Stimulated activated CD8-positive, alpha-beta memory T cell treated with anti-CD3 and anti-CD28 coated beads, Interleukin-4, amount 100 ng/mL, for 24 hours (primary cell): ENCODE measurements around the gene SNX21.
"Not testable (repeated sequence)": the region's sequence is repeated elsewhere in the genome, so short reads cannot be mapped to it uniquely, and the experiment has no call there.

Source experiments
- DNase-seq: peaks from one replicate; pipeline ENCODE4 v3.0.0-alpha.2; 2020; ENCODE audit warnings: low read depth

SNX21 gene

DNA sequence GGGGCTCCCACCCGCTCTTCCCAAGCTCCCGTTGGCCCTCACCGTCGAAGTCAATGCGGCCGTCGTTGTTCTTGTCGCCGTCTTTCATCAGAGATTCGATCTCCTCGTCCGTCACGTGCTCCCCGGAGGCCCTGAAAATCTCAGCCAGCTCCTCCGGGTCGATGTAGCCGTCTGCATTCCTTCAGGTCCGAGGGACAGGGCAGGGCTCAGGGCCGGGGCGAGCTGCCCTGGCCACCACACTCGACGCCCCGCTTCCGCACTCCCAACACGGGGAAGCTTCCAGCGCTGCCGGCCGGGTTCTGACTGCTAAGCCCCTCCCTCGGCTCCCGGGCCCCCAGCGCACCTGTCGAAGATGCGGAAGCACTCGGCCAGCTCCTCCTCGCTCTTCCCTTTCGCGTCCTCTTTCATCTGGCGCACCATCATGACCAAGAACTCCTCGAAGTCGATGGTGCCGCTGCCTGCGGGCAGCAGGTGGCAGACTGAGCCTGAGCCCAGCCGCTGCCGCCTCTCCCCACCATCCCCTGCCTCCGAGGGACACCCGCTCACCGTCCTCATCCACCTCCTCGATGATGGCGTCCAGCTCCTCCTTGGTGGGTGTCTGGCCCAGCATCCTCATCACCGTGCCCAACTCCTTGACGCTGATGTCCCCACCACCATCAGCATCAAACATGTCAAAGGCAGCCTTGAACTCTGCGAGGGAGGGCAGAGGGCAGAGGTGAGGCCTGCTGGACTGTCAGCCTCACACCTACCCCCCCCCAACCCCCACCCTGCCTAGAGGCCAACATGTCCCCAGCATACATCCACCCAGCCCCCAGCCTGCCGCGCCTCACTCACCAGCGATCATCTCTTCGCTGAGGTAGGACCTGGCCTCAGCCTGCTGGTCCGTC lies 9.4 kb upstream of the SNX21 start:
- peak; percentile 26 for DNase-seq

- no peak for DNase-seq
Observed at GRCh38 chr20:45826381-45827019, 7.1 kb upstream of the SNX21 start.

DNA sequence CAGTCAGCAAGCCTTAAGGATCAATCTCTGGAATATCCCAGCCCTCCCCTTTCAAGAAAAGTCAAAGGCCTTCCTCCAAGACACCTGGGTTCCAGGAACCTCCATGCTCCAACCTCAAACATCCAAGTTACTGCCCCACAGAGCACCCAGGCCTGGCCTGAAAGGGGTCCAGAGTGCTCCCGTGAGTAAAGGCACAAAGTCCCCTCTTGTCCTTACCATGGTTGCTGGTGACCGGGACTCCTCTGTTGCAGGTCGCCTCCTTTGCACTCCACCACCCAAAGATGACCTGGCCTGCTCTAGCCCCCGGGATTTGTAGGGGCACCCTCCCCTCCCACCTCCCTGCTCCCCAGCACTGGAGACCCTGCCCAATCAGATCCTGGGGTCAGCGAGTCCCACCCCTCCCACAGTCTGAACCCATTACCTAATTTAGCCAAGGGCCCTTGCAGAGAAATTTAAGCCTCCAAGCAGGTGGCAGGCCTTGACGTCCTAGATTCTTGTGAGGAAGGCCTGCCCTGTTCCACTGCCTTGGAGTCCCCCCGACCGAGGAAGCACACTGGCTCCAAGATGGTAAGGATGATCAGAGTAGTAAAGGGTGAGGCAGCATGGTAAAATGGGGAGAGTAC lies 6.5 kb upstream of the SNX21 start, which contains the start of gene TNNC2:
Gene TNNC2 (minus strand): TSS at position 283 of the 623 bp plus-strand sequence. CDS start 64 bp downstream, at position 219.
- no peak for DNase-seq

GRCh38 chr20:45827712-45828111 lies 5.9 kb upstream of the SNX21 start:
- no peak for DNase-seq

- DNase-seq = no peak
Observed at GRCh38 chr20:45828589-45828988, 5.0 kb upstream of the SNX21 start.

DNA sequence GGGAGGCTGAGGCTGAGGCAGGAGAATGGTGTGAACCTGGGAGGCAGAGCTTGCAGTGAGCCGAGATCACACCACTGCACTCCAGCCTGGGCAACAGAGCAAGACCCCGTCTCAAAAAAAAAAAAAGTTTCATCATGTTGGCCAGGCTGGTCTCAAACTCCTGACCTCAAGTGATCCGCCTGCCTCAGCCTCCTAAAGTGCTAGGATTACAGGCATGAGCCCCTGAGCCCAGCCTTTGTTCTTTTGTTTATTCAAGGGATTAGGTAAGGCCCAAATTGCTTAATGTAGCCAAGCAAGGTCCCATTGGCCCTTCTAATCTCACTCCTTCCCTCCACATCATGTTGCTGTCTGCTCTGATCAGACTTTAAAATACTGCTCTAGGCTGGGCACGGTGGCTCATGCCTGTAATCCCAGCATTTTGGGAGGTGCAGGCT lies 3.9 kb upstream of the SNX21 start:
- DNase-seq = not testable (repeated sequence)

GRCh38 chr20:45832619-45833018 lies 980 bp upstream of the SNX21 start:
- no peak for DNase-seq

DNA sequence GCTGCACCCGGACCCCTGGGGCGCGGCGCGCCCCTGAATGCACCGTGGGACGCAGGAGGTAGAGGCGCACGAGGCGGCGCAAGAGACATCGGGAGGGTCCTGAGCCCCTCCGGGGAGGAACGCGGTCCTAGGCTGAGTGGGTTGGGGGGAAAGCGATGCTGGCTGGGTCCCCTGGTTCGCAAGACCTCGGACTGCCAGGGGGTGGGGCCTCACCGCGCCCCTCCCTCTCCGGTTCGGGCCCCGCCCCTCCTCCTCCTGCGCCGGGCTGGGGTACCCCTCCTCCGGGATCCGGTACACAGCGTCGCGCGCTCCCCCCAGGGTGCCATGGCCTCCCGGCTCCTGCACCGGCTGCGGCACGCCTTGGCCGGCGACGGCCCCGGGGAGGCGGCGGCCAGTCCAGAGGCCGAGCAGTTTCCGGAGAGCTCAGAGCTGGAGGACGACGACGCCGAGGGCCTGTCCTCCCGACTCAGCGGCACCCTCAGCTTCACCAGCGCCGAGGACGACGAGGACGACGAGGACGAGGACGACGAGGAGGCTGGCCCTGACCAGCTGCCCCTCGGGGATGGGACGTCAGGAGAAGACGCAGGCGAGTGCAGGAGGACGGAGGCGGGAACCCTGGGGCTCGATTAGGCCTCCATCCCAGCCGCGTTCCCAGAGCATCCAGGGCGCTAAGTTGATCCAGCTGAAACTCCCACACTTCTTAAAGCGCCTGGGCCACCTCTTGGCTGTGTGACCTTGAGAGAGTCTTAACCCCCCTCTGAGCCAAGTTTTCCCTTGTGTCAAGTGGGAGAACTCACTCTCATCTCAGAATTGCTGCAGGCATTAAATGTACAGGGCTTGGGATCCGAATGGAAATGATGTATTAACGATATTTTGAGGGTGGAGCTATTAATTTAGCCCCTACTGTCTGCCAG lies 541 bp downstream of the SNX21 start:
- peak; percentile 16 for DNase-seq

DNA sequence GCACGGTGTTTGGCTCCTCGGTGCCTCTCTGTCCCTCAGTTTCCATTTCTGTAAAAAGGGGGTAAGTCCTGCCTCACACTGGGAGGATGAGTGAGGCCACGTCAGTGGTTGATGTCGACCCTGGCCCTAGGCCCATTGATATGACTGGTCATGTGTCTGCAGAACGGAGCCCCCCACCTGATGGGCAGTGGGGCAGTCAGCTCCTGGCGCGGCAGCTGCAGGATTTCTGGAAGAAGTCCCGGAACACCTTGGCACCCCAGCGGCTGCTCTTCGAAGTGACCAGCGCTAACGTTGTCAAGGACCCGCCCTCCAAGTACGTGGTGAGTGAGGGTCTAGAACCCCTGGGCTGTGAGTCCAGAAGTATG lies 1.2 kb downstream of the SNX21 start:
- no peak for DNase-seq

- no peak for DNase-seq
Observed at GRCh38 chr20:45835329-45835765, 1.7 kb downstream of the SNX21 start.

- no peak for DNase-seq
Observed at GRCh38 chr20:45835825-45836224, 2.2 kb downstream of the SNX21 start.

DNA sequence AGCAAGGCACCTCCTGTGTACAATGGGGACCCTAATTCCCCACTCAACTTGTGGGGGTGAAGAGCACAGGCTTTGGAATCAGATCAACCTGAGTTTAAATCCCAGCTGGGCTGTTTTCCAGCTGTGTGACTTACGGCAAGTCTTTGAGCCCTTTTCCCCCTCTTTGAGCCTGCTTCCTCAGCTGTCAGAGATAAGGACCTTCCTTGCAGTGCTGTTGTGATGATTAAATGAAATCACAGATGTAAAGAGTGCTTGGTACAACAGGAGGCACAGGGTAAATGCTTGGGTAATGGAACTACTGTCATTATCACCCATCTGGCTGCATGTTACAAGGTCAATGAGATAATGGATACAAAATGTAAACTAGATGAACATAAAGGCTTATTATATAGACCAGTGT lies 3.2 kb downstream of the SNX21 start:
- no peak for DNase-seq

- DNase-seq = no peak
Observed at GRCh38 chr20:45840700-45841198, 7.2 kb downstream of the SNX21 start.

- no peak for DNase-seq
Observed at GRCh38 chr20:45841407-45842129, 8.0 kb downstream of the SNX21 start.

DNA sequence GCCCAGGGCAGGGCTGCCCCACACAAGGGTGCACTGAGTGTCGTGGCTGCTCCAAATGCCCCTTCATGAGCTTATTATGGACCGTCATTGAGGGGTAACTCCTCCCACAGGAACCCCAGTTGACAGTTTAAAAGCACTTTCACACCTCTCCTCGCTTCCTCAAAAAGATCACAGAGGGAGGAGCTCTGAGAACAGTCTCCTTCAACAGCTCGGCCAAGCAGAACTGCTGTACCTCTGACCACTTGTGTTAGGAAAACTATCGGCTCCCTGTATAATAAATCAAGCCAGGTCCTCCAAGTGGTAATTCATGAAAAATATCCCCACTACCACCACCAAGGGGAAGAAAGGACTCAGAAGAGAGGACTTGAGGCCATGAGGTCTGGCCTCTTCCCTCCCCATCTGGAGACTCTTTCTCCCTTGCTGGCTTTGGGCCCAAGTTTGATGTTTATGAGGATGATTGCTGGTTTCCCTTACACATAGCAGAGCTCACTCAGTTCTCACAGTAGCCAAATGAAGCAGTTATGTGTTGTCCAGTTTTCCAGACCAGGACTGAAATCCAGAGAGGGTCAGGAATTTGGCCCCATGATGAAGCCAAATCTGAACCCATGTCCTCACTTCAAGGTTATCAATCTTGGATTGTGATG lies 8.7 kb downstream of the SNX21 start:
- DNase-seq = no peak

- no peak for DNase-seq
Observed at GRCh38 chr20:45843506-45843905, 9.9 kb downstream of the SNX21 start.

DNA sequence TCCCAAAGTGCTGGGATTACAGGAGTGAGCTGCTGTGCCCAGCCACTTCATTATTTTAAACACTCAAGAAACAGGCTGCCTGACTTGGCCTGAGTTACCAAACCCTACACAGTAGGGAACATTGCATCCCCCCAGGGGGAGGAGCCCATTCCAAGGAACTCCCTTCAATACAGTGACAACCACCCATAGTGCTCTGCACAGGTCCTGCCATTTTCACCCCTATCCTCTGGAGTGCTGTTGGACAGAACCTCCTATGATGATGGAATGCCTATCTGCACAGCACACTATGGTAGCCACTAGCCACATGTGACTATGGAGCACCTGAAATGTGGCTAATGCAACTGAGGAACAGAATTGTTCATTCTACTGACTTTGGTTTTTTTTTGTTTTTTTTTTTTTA lies 11.9 kb downstream of the SNX21 start:
- DNase-seq = no peak

- DNase-seq = no peak
Observed at GRCh38 chr20:45848421-45848820, 14.8 kb downstream of the SNX21 start.

GRCh38 chr20:45848969-45849582 lies 15.5 kb downstream of the SNX21 start:
- no peak for DNase-seq

- no peak for DNase-seq
Observed at GRCh38 chr20:45850238-45850637, 16.6 kb downstream of the SNX21 start.
